GM21526 (cell line): ENCODE data around the gene SPAG7.

Experiments
- ATAC-seq: cut with Tn5 transposase; IDR thresholded peaks from one replicate; pipeline ENCODE4 v1.9.1; 2021; ENCODE audit warnings: moderate library complexity; ENCODE audit not compliant: unreplicated experiment, low FRiP score

The SPAG7 gene

GRCh38 chr17:4950746-4951204, 16.8 kb downstream of the SPAG7 start, which contains the start of gene ENO3:
Gene ENO3, plus strand, starts transcription at chr17:4951119. Its CDS starts 711 bp downstream, at chr17:4951830.
- ATAC-seq = no peak

- no peak for ATAC-seq
Measured at GRCh38 chr17:4950075-4950745, 17.4 kb downstream of the SPAG7 start.

GRCh38 chr17:4949321-4950074, 18.1 kb downstream of the SPAG7 start:
- ATAC-seq = peak; percentile 32

GRCh38 chr17:4948931-4949320, 18.7 kb downstream of the SPAG7 start:
- ATAC-seq = peak; percentile 31

- ATAC-seq = no peak
Measured at GRCh38 chr17:4948166-4948930, 19.3 kb downstream of the SPAG7 start, which contains the start of gene PFN1. Gene PFN1, minus strand, starts transcription at chr17:4948530. Its CDS starts 136 bp downstream, at chr17:4948394.

- ATAC-seq = no peak
Measured at GRCh38 chr17:4947411-4948165, 20.0 kb downstream of the SPAG7 start.

- no peak for ATAC-seq
Measured at GRCh38 chr17:4947010-4947410, 20.6 kb downstream of the SPAG7 start.

GRCh38 chr17:4946312-4946976, 21.2 kb downstream of the SPAG7 start:
- no peak for ATAC-seq

- ATAC-seq = no peak
Measured at GRCh38 chr17:4945944-4946280, 21.7 kb downstream of the SPAG7 start.

GRCh38 chr17:4945176-4945943, 22.3 kb downstream of the SPAG7 start:
- ATAC-seq = no peak

GRCh38 chr17:4944554-4945175, 23.0 kb downstream of the SPAG7 start:
- ATAC-seq = no peak

GRCh38 chr17:4944163-4944553, 23.5 kb downstream of the SPAG7 start:
- no peak for ATAC-seq

- no peak for ATAC-seq
Measured at GRCh38 chr17:4942760-4943508, 24.7 kb downstream of the SPAG7 start.

GRCh38 chr17:4941319-4941610, 26.4 kb downstream of the SPAG7 start:
- ATAC-seq = no peak

GRCh38 chr17:4940555-4941318, 26.9 kb downstream of the SPAG7 start:
- peak; percentile 5 for ATAC-seq

- peak; percentile 59 for ATAC-seq
Measured at GRCh38 chr17:4939796-4940554, 27.6 kb downstream of the SPAG7 start, which contains the start of the genes RNF167 and SLC25A11. Gene RNF167, plus strand, starts transcription at chr17:4940268. Its CDS starts 642 bp downstream, at chr17:4940910. Gene SLC25A11, minus strand, starts transcription at chr17:4940046. Its CDS starts 136 bp downstream, at chr17:4939910.

- ATAC-seq = peak; percentile 11
Measured at GRCh38 chr17:4939546-4939795, 28.1 kb downstream of the SPAG7 start.
